Right hindlimb (tissue), 1 donor: ENCODE results near the gene HSDL2.
A peak's percentile ranks its signal among the peaks of the same experiment; 100 is the strongest.
"Not testable (repeated sequence)": the region's sequence is repeated elsewhere in the genome, so short reads cannot be mapped to it uniquely, and the experiment has no call there.

Experiments used
- DNase-seq: peaks from one replicate; pipeline ENCODE4 v3.0.0-alpha.2; 2018

HSDL2 gene

DNA sequence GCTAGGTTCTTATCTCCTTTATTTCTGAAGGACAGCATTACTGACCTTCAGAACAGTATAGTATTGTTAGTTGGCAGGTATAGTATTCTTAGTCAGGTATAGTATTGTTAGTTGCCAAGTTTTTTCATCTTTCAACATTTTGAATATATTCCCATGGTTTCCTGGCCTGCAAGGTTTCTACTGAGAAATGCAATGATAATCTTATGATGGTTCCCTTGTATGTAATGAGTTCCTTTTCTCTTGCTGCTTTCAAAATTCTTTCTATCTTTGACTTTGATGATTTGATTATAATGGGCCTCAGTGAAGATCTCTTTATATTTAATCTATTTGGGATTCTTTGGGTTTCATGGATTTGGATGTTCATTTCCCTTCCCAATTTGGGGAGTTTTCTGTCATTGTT lies 12.4 kb upstream of the HSDL2 start:
- no peak for DNase-seq

DNA sequence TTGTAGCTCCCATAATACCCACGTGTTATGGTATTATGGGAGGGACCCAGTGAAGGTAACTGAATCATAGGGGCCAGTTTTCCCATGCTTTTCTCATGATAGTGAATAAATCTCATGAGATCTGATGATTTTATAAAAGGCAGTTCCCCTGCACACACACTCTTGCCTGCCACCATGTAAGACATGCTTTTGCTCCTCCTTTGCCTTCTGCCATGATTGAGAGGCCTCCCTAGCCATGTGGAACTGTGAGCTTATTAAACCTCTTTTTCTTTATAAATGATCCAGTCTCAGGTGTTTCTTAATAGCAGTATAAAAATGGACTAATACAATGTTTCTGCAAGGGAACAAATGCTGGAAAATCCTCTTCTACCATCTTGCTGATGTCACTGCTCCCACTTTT lies 10.1 kb upstream of the HSDL2 start:
- DNase-seq, result no peak

DNA sequence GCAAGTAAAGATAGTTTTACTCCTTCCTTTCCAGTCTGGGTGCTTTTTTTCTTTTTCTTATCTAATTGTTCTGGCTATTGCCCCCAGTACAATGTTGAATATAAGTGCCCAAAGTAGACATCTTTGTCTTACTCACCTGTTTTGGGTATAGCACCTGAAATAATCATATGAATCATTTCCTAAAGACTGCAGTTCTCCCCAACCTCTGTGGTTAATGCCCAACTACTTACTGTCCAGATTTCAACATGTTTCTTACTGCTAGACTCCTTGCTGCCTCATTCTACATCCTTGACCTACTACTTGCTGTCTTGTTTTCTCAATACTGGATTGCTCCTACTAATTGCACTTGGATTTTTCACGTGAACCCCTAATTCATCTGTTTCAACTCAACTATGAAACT lies 8.8 kb upstream of the HSDL2 start:
- DNase-seq, result no peak

DNA sequence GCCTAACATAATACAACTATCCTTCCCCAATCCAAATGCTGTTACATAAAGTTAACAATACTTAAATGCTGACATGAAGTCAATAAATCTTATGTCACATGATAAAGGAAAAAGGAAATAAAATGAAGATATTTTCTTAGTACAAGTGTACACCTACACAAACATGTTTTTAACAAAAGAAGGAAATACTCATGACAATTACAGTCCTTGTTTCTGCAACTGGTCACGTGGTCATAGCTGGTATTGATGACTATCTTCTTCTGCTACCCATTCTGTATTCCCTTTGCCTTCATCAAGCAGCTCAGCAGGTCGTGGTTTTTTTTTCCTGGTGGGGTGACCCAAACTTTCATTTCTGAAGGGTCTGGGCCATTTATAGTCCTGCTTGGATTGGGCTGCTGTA lies 6.2 kb upstream of the HSDL2 start:
- not testable (repeated sequence) for DNase-seq

DNA sequence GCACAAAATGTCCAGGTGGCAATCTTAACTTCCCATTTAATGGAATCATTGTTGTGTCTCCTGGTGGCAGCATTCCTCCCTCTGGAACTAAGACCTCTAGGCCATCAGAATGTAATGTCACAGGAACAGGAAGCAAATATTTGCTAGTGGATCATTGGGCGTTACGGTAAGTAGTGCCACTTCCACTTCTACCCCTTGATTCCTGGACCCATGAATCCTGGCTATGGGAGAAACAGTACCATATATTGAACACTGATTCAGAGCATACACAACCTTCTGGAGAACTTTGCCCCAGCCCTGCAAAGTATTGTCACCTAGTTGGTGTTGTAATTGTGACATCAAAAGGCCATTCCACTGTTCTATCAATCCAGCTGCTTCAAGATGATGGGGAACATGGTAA lies 5.7 kb upstream of the HSDL2 start:
- not testable (repeated sequence) for DNase-seq

DNA sequence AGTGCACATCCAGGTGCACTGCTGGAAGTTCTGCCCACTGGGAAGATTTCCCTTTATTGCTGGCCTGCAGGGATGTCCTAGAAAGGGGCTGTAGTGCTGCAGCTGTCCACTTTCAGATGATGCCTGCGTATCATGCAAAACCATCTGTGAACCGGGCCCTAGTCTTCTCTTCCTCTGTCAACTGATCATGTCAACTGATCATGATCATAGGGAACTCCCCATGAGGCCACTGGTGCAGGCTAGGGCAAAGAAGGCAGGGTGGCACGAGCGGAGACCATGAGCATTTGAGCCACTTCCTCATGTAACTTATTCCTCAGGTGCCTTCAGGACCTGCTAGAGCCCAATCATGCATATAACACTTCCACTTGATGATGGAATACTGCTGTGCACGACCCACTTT lies 4.5 kb upstream of the HSDL2 start:
- no peak for DNase-seq

DNA sequence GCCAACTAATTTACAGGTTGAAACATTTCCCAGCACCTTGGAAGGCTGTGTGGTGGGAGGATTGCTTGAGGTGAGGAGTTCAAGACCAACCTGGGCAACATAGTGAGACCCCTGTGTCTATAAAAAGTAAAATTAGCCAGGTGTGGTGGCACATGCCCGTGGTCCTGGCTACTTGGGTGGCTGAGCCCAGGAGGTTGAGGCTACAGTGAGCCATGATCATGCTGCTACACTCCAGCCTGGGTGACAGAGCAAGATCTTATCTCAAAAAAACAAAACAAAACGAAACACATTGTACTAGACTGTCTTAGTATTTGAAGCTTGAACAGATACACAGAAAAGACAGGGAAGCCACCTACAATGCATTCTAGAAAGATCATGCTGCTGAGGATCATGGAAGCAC lies 2.8 kb upstream of the HSDL2 start:
- no peak for DNase-seq

DNA sequence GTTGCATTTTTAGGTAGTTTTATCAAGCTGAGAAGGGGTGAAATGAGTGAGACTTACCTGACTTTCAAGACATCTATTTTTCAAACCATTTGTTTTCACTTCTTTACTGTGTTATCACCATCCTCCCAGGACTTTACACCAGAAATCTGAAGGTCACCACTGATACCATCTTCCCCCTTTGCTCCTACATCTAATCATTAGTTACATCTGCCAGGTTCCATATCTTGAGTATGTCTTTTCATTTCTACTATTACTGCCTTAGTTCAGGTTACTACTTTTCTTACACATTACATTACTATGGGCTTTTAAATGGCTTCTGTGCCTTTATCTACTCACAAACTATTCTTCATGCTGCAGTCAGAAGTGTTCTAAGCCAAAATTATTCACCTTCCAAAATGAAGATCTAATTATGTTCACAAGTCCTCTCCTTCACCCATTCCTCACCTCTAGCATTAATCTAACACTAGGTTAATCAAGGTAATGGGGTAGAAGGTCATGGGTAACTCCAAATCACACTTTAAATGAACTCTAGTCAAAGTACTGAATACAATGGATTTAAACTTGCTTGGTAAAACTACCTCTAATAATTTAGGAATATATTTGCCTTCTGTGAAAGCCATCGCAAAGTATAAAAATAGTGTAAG lies 2.1 kb upstream of the HSDL2 start:
- DNase-seq, result no peak

DNA sequence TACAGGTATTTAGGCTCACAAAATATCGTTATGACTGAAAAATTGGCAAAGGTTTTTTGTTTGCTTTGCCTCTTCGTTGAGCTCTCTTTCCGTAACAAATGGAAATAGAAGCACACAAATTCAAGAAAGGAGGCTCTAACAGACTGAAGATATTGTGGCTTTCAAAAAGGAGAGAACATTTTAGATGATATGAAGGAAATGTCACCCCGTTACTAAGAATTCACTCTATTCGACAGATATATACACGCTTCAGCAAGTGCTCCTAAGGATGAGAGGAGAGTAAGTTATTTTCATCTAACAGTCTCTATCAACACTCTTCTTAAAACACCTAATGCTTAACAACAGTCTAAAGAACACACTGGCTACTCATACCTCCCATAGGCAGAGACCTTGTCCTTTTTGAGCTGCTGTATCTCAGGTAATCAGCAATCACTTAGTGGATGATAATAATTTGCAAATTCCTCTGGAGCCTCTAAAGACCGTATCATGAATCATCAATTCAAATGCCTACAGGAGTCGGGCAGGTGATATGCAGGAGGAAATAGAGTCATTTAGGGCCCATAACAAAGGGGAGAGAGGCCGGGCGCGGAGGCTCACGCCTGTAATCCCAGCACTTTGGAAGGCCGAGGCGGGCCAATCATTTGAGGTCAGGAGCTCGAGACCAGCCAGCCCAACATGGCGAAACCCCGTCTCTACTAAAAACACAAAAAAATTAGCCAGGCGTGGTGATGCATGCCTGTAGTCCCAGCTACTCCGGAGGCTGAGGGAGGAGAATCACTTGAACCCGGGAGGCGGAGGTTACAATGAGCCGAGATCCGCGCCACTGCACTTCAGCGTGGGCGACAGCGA lies 1.4 kb upstream of the HSDL2 start:
- no peak for DNase-seq

DNA sequence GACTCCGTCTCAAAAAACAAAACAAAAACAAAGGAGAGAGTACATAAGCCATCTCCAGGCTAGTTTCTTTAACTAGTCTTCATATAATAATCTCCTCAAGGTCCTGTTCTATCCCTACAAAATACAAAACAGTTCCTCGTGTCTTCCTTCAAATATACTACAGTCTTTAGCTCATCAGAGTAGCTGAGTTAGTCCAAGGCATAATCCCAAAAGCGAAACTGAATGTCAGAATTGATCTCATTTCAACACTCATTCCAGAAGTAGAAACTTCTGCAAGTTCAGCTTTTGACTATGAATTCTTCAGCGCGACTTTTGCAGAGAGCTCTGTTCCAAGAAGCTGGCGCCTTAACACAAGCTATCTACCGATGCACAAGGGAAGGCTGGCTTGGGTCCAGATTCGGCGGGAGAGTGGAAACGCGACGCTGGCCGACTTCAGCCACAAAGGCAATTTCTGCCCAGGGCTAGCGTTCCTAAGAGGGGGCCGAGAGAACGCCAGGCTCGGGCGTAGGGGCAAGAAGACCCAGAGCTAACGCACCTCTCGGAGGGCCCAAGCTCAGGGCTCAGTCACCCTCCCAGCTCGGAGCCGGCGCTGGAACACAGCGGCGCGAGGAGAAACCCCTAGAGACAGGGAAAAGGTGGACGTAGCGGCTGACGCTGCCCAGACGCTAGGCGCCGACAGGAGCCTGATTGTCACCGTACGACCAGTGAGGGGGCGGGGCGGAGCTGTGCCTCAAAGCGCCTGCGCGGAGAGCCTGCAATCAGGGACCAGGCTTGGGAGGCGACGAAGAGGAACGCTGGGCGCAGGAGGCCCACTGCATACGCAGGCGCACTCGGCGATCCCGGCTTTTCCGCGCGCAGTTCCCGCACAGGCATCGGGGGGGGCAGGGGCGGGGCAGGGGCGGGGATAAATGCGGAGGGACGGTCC lies 469 bp upstream of the HSDL2 start:
- DNase-seq, result peak; percentile 100

DNA sequence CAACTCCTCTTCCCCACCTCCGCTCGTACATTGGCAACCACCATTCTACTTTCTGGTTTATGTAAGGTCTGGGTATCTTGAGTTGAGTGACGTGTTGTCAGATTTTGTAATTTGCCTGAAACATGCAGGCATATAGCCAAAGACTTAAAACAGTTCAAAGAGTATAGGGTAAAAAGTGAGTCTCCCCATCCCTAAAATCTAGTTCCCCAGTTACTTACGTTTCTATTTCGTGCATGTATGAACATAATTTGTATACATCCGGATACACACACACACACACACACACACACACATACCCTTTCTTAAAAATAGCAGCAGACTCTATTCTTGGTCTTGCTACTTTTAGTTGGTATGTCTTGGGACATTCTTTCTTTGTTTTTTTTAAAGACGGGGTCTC lies 915 bp downstream of the HSDL2 start:
- DNase-seq, result no peak

DNA sequence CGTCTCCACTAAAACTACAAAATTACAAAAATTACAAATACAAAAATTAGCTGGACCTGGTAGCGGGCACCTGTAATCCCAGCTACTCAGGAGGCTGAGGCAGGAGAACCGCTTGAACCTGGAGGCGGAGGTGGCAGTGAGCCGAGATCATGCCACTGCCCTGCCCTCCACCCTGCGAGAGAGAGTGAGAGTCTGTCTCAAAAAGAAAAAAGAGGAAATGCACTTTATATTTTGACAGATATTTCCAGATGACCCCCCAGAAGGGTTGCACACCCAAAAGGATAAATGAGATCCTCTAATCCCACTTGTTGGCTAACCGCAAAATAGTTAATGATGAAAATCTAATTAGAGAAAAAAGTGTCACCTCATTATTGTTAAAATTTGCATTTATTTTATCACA lies 2.2 kb downstream of the HSDL2 start:
- DNase-seq, result no peak

DNA sequence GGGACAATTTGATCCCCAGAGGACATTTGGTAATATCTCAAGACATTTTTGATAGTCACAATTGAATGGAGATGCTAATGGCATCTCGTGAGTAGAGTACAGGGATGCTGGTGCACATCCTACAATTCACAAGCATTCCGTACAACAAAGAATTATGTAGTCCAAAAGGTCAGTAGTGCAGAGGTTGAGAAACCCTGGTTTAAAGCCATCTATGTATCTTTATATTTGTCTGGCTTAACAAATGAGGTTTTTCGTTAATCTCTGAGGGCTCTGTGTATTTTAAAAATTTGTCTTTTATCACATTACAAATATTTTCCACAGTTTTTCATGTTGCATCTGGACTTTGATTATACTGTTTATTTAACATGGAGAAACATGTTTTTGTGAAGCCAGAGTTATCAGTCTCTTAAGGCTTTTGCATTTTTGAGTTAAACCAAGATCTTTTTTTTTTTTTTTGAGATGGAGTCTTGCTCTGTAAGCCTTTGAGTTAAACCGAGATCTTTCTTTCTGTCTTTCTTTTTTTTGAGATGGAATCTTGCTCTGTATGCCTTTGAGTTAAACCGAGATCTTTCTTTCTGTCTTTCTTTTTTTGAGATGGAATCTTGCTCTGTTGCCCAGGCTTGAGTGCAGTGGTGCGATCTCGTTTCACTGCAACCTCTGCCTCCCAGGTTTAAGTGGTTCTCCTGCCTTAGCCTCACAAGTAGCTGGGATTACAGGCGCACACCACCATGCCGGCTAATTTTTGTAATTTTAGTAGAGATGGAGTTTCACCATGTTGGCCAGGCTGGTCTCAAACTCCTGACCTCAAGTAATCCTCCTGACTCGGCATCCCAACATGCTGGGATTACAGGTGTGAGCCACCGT lies 2.8 kb downstream of the HSDL2 start:
- no peak for DNase-seq

DNA sequence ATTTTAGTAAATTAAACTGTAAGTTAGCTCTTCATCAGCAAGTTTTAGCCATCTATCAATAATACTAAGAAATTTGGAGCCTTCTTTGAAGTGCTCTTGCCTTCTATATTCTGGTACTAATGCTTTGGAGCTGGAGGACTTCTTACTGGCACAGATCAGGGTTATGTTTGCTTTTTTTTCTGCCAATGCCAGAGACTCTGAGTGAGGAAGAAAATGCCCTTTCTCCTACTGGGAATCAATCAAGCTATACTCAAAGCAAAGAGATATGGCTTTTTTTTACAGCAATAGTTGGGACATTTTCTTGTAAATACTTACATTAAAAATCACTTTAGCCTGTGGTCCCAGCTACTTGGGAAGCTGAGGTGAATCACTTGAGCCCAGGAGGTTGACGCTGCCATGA lies 4.3 kb downstream of the HSDL2 start:
- no peak for DNase-seq

DNA sequence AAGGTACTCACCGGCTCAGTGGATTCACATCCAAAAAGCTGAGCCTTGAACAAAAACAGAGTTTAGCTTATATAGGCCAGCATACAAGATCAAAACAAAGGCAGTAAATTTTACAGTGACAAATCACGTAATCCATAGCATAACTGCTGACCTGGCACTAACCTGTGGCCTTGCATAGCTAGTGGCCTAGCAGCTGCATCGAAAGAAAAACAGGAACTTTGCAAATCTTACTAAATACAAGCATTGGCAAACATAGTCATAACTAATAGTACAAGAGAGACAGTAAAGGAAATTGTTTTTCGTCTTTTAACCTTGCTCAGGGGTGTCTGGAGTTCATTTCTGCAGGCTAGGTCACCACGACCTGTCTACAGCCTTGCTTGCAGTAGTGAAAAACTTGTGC lies 4.8 kb downstream of the HSDL2 start:
- DNase-seq, result no peak

DNA sequence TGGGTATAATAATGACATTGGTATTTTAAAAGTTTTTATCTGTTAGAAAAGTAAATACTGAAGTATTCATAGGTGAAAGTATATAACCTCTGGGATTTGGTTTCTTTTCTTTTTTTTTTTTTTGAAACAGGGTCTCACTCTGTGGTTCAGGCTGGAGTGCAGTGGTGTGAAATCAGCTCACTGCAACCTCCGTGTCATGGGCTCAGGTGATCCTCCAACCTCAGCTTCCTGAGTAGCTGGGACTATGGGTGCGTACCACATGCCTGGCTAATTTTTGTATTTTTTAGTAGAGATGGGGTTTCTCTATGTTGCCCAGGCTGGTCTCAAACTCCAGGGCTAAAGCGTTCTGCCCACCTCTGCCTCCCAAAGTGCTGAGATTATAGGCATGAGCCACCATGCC lies 7.2 kb downstream of the HSDL2 start:
- no peak for DNase-seq

DNA sequence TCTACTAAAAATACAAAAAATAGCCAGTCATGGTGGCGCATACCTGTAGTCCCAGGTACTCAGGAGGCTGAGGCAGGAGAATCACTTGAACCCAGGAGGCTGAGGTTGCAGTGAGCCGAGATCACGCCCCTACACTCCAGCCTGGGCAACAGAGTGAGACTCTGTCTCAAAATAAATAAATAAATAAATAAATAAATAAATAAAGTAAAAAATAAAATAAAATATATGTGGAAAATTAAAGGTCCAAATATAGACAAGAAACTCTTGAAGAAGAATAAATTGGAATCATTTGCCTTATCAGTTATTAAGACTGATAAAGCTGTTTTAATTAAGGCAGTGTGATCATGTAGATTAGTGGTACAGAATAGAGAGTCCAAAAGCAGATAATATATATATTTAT lies 10.0 kb downstream of the HSDL2 start:
- not testable (repeated sequence) for DNase-seq

DNA sequence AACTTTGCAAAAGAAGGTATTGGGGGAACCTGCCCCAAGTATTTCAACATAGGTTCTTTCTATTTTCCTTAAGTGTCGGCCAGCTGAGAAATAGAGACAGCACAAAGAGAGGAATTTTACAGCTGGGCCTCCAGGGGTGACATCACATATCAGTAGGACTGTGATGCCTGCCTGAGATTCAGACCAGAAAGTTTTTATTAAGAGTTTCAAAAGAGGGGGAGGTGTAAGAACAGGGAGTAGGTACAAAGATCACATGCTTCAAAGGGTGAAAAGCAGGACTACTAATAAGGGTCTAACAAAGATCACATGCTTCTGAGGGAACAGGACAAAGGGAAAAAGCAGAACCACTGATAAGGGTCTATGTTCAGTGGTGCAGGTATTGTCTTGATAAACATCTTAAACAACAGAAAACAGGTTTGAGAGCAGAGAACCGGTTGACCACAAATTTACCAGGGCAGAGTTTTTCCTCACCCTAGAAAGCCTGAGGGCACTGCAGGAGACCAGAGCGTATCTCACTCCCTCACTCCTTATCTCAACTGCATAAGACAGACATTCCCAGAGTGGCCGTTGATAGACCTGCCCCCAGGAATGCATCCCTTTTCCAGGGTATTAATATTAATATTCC lies 12.1 kb downstream of the HSDL2 start:
- DNase-seq, result not testable (repeated sequence)

DNA sequence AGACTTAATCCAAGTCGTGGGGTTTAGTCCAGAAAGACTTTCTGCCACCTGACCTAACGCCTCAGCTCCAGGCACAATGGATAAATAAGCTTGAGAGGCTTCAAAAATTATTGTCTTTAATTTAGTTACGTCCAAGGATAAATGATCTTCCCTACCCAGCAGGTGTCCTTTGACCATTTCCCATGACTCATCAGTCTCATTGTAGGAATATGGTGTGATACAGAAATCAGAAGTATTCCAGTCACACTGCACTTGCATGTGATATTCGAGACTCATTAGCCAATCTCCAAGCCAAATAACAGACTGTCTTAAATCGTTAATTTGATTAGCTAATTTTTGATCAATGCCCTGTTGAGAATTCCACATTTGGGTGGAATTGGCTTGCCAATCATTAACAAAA lies 13.2 kb downstream of the HSDL2 start:
- DNase-seq, result not testable (repeated sequence)

DNA sequence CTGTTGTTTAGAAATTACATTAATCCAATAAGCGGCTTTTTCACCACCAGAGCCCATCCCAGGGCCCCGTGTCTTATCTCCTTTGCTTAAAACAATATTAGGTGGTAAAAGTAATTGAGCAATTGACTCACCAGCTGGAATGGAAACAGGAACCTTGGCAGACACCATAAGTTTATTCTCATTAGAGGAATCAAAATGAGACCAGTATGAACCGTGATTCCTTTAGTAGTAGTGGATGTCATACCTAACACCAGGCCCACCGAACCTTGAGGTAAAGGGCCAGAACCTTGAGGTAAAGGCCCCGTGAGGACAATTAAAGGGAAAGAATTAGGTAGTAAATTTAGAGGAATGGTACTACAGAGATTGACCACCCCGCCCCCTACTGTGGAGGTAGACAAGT lies 16.5 kb downstream of the HSDL2 start:
- DNase-seq, result no peak

DNA sequence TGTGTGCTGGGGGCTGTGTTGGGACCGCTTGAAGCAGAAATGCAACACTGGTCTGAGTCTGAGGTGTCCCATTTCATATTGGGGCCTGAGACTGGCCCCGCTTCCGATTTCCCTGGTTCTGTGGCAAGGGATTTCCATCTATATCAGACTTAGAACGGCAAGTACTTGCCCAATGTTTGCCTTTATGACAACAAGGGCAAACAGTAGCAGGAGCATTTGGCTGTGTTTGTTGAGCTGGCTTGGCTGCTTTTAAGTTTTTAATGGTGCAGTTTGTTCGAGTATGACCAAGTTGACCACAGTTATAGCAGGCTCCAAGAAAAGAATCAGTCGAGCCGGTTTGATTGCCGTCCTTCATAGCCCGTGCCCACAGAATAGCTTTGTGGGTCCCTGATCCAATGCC lies 17.0 kb downstream of the HSDL2 start:
- no peak for DNase-seq

DNA sequence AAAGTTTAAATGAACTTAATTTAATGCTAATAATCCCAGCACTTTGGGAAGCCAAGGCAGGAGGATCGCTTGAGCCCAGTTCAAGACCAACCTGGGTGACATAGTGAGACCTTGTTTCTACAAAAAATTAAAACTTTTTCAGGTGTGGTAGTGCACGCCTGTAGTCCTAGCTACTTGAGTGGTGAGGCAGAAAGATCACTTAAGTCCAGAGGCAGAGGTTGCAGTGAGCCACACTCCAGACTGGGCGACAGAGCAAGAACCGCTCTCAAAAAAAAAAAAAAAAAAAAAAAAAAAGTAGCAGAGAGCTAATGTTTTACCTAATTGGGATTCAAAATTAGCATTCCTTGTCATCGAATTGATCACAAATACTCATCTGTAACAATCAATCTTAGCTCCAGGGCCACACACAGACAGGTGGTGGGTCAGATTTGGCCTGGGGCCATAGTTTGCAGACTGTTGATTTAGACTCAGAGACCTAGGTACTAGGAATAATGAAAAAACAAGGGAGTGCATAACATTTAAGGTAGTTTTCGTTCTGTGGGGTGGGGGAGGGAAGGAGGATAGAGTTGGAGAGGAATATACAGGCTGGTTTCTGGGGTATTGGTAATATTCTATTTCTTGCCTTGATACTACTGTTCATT lies 21.4 kb downstream of the HSDL2 start:
- DNase-seq, result no peak
